SK-N-MC (cell line): Measurements from ENCODE around the gene HOXB9.

ENCODE experiments used
- EZH2 ChIP-seq: fragments of 200-600 bp; sonication (generic); IDR thresholded peaks from one replicate; pipeline ENCODE4 v1.6.1; 2017; ENCODE audit warnings: antibody characterized with exemption
- POLR2AphosphoS5 ChIP-seq: IDR thresholded peaks from 2 replicates; pipeline ENCODE4 v1.6.1; 2012; ENCODE audit warnings: mild to moderate bottlenecking, low read depth, low read length, borderline replicate concordance

DNA sequence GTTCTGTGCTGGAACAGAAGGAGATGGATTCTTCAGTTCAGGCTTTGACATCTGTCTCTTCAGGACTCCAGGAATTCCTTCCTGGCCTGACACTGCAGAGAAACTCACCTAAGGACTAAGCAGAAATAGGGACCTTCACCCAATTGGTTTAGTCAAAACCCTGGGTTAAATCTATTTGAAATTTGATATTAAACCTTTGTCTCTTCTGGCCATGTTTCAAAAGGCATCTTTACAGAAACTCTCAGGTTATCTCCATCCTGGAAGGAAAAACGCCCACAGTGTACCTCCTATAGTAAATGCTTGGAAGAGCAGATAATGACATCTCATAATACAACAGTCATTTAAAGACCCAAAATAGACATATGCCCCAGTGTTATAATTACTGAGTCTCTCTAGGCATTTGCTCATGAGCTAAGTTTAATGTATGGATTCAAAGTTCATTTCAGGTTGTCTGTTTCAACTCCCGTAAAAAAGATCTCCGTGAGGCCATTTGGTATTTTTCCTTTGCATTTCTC is 42.4 kb downstream of the HOXB9 start:
- TF ChIP-seq EZH2 = no peak
- TF ChIP-seq POLR2AphosphoS5 = no peak
